IPS-NIHi7 (cell line): ENCODE data around the gene SLC39A2.
"Not testable (repeated sequence)": the region's sequence is repeated elsewhere in the genome, so short reads cannot be mapped to it uniquely, and the experiment has no call there.

Experiments used
- DNase-seq: peaks from one replicate; pipeline ENCODE4 v3.0.0; 2012; ENCODE audit warnings: mixed read lengths; ENCODE audit errors: extremely low spot score

SLC39A2 gene

GRCh38 chr14:20998674-20999366 lies at the start of gene SLC39A2:
SLC39A2 (plus strand) TSS chr14:20999293; CDS start chr14:20999447, 154 bp downstream.
- DNase-seq = peak; percentile 76

GRCh38 chr14:20954736-20955537 lies 44.2 kb upstream of the SLC39A2 start, which contains the start of gene RNASE2:
RNASE2 (plus strand) TSS chr14:20955487; CDS start chr14:20955772, 285 bp downstream.
- not testable (repeated sequence) for DNase-seq

DNA sequence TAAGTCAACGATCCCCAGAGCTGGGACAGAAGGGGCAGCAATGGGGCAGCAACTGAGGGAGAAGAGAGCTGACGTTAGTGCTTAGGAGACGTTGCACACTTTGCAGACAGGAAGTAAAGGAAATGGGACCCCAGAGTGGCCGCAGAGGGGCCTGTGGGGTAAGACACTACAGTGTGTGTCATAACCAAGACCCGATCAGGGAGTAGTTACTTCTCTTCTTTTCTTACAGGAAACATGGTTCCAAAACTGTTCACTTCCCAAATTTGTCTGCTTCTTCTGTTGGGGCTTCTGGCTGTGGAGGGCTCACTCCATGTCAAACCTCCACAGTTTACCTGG lies 43.6 kb upstream of the SLC39A2 start:
- not testable (repeated sequence) for DNase-seq

GRCh38 chr14:20956376-20956976 lies 42.6 kb upstream of the SLC39A2 start:
- no peak for DNase-seq

- not testable (repeated sequence) for DNase-seq
Measured at GRCh38 chr14:20958946-20959345, 40.1 kb upstream of the SLC39A2 start.

- DNase-seq = no peak
Measured at GRCh38 chr14:20969336-20969735, 29.8 kb upstream of the SLC39A2 start.

DNA sequence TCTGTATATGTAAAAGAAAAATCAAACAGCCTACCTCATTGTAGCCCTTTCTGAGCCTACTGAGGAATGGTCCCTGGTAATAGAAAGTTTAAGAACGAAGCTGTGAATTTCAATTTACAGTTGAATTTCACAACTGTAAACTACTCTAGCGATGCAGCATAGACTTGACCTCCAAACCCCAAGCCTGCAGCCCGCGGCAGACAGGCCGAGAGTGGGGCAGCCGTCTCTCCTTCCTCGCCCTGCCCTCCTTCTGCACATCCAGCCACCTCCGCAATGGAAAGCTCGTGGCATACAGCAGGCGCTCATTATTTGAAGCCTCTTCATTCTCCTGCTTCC lies 28.5 kb upstream of the SLC39A2 start:
- no peak for DNase-seq

GRCh38 chr14:20970983-20971704 lies 27.9 kb upstream of the SLC39A2 start:
- DNase-seq = peak; percentile 92

- DNase-seq = no peak
Measured at GRCh38 chr14:20971705-20972021, 27.4 kb upstream of the SLC39A2 start.

DNA sequence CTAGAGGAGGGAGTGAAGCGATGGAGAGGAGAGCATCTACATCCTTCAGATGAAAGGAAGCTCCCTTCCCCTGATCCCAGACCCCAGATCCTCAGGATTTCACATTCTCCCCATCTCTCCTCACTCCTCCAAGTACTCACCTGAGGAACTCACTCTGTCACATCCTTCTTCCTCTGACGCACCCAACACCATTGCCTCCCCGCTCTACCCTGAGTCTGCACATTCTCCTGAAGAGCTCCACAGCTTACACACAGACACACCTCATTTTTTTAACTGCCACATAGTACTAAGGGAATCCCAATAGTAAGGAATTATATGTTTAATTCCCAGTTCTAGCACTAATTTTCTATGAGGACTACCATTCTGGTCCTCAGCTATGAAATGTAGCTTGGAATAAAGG lies 25.6 kb upstream of the SLC39A2 start:
- DNase-seq = no peak

DNA sequence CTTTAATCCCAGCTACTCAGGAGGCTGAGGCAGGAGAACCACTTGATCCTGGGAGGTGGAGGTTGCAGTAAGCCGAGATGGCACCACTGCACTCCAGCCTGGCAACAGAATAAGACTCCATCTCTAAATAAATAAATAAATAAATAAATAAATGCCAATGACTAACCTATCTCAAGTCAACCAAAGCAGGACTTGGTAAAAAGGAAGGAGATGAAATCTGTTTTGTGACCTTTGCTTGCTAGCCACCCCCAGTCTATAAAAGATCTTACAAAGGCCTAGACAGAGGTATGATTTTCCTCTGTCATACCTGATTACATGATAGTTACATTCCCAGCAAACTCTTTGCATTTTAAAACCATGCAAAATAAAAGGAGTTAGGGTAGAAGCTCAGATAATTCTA lies 22.8 kb upstream of the SLC39A2 start:
- no peak for DNase-seq

DNA sequence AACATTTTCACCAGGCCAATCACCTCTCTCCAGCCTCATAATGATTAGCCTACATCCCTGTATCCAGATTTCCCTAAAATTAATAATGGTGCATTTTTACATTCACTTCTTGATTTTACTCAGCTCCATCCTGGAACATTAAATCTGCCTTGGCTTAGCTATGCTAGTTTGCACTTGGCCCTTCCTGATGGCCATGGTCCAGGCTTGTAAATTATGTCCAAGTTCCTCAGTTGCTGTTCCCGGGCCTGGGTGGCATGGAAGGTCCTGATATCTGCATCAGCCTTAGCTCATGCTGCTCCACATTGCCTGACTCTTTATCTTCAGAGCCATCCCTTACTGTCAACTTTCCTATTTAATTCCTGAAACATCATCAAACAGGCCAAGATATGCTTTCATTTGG lies 20.4 kb upstream of the SLC39A2 start:
- DNase-seq = no peak

DNA sequence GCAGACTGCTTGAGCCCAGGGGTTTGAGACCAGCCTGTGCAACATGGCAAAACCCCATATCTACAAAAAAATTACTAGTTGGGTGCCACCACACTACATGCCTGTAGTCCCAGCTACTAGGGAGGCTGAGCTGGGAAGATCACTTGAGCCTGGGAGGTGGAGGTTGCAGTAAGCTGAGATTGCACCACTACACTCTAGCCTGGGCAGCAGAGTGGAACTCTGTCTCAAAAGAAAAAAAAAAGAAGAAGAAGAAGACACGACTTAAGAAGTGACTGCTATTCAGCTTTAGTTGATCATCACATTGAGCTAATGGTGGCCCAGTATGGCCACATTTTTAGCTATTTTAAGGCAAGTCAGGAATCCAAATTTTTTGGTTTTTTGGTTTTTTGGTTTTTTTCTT lies 18.2 kb upstream of the SLC39A2 start:
- DNase-seq = no peak

GRCh38 chr14:20982646-20983369 lies 16.3 kb upstream of the SLC39A2 start:
- DNase-seq = no peak

GRCh38 chr14:20985650-20986049 lies 13.4 kb upstream of the SLC39A2 start:
- DNase-seq = not testable (repeated sequence)

DNA sequence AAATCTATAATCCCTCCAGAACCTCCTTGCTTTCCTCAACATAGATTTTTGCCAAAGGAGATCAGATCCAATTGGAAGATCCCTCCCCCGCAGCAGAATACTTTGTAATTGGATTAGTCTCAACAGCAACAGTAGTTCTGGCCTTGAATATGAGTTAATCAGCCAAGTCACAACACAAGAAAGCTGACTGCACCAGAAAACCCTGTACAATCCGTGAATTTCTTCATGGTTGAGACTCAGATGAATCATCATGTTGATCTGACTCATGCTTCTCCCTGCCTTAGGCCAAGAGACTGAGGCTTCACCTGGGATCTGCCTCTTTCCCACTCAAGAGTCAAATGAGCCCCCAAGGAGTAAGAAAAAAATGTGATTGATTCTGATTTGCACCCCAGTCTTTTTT lies 12.3 kb upstream of the SLC39A2 start:
- DNase-seq = no peak

DNA sequence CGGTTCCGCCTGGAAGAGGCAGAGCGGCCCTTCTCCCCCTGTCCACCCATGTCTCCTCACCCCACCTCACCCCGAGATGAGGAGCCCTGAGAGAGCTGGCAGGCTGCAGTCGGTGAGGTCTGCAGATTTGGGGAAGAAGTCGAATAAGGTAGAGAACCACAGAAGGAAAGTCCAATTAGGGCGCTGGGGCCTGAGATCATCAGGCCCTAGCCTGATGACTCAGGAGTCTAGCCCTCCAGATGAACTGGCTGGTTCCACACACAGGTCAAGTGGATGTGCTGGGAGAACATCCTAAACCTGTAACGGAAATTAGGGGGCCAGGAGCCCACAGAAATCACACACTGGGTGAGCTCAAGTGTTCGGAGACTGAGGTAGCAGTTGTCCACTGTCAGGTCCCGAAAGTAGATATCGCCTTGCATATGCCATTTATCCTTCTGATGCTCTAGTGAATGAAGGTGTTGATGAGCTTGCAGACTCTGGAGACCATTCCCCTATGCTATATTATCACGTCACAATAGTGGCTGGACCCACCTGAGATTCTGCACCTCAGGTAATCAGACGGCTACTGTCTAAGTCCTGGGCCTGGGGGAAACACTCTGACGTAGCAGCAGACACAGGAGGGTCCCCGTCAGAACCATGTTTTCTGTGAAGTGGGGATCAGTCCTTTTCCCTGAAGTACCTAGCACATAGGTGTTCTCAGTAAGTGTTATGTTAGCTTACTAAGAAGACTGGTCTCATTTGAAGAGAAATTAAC lies 10.2 kb upstream of the SLC39A2 start:
- DNase-seq = no peak

DNA sequence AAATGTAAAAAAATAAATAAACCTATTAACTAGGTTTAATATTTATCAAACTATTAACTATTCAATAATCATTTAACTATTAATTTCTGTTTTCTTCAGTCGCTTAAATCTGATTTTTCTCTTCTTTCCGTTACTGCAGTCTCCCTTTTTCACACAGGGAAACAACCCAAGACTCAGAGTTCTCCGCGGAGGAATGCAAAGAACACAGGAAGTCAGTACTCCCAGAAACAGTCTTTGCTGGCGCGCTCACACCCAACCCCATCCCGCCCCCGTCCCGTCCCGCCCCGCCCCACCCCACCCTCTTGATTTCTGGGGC lies 9.7 kb upstream of the SLC39A2 start:
- no peak for DNase-seq

DNA sequence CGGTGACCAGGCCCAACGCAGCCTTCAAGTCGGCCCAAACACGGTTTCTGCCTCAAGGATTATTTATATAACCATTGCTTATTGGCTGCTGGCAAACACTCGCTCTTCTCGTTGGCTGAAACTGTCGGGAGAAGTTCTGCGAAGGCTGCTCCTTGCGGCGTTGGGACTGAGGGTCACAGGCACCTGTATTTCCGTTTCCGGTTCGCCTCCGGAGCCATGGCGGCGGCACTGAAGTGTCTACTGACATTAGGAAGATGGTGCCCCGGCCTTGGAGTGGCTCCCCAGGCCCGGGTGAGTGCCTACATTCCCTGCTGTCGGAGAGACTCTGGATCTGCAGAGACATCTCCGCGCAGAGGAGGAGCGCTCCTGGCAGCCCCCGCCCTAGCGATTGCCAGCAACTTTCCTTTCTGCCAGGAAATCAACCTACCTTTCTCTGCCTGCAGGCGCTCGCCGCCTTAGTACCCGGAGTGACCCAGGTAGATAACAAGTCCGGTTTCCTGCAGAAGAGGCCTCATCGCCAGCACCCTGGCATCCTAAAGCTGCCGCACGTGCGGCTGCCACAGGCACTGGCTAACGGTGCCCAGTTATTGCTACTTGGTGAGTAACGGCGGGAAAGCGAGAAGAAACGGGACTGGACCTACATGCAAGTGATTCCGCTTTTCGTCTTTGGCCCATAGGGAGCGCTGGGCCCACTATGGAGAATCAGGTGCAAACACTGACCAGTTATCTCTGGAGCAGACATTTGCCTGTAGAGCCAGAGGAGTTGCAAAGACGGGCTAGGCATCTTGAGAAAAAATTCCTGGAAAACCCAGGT lies 9.1 kb upstream of the SLC39A2 start, which contains the start of gene METTL17:
Gene METTL17, plus strand, starts transcription at position 194 of the 814 bp plus-strand sequence. Its CDS starts 23 bp downstream, at position 217.
- peak; percentile 93 for DNase-seq

DNA sequence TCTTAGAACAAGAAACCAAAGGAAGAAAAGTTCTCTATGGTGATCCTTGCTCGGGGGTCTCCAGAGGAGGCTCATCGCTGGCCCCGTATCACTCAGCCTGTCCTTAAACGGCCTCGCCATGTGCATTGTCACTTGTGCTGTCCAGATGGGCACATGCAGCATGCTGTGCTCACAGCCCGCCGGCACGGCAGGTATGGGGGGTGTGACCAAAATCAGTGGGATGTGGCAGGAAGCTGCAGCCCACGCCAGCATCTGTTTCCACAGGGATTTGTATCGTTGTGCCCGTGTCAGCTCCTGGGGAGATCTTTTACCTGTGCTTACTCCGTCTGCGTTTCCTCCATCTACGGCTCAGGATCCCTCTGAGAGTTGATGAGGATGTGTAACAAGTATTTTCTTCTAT lies 2.6 kb upstream of the SLC39A2 start:
- DNase-seq = no peak
